ENCODE data around the gene BMX.

The BMX gene

DNA sequence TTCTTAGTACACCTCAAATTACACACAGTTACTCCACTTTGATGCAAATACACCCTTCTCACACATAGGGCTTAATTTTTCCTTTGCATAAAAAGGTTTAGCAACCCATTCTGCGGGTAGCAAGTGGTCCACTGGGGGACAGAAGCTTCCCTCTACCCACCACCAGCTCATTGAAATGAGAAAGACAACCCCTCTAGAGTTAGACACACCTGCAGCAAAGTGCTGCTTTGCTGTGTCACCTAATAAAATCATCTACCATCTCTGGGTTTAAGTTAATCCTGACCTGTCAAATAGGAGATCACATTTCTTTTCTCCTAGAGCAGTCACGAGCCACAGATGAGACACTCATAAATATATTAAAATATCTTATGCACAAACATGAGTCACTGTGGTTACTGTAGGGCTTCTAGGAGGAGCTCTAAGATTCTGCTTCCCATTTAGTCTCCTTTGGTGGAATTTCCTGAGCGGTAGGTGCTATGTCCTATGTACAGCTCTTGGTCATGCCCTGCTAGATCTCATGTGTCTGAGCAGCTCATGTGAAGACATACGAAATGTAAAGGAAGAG lies 11.9 kb downstream of the BMX start:
- no peak for DNase-seq (ENCODE audit: low spot score)
- TF ChIP-seq, protein P1, sequence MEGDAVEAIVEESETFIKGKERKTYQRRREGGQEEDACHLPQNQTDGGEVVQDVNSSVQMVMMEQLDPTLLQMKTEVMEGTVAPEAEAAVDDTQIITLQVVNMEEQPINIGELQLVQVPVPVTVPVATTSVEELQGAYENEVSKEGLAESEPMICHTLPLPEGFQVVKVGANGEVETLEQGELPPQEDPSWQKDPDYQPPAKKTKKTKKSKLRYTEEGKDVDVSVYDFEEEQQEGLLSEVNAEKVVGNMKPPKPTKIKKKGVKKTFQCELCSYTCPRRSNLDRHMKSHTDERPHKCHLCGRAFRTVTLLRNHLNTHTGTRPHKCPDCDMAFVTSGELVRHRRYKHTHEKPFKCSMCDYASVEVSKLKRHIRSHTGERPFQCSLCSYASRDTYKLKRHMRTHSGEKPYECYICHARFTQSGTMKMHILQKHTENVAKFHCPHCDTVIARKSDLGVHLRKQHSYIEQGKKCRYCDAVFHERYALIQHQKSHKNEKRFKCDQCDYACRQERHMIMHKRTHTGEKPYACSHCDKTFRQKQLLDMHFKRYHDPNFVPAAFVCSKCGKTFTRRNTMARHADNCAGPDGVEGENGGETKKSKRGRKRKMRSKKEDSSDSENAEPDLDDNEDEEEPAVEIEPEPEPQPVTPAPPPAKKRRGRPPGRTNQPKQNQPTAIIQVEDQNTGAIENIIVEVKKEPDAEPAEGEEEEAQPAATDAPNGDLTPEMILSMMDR (IDR thresholded peaks at IDR 0.05; ENCODE audit: extremely low read depth, insufficient read depth, missing control alignments) = no peak
- in situ Hi-C loops (cut with MboI; ENCODE audit: low pct_unique_long_range_greater_than_20kb, low sequenced_read_pairs, unreplicated experiment) = no loop called here

DNA sequence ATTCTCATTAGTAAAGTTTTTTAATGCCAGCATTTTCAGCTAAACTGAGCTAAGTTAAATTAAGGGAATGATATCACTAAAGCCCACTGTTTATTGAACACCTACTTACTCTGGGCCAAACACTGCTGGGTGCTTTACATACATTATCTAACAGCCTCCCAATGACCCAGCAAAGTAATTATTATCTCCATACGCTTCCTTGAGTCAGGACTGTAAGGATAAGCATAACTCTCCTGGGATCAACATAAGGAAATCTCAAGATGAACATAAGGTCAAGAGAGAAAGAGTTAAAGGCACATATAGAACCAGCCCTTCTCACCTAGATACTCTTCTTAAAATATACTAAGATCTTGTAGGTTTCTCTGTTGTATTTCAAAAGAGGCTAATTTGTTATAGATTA lies 13.7 kb downstream of the BMX start:
- TF ChIP-seq, protein P1 (IDR thresholded peaks at IDR 0.05; ENCODE audit: extremely low read depth, insufficient read depth, missing control alignments) = no peak
- no peak for DNase-seq (ENCODE audit: low spot score)
- in situ Hi-C loops (cut with MboI; ENCODE audit: low pct_unique_long_range_greater_than_20kb, low sequenced_read_pairs, unreplicated experiment) = no loop called here

DNA sequence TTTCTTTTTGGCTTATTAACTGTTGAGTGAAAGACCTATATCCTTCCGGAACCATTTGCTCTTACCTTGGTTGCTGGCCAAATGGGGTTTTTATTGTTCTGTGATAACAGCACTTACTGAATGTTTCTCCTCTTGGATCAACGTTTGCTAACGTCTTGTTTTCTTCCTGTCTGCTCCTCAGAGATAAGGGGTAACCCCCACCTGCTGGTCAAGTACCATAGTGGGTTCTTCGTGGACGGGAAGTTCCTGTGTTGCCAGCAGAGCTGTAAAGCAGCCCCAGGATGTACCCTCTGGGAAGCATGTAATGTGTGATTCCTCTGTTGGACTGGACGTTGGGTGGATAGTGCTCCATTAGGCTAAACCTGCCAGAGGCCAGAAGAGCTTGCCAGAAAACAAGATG lies 15.3 kb downstream of the BMX start:
- TF ChIP-seq, protein P1 (IDR thresholded peaks at IDR 0.05; ENCODE audit: extremely low read depth, insufficient read depth, missing control alignments) = no peak
- in situ Hi-C loops (cut with MboI; ENCODE audit: low pct_unique_long_range_greater_than_20kb, low sequenced_read_pairs, unreplicated experiment) = no loop called here
- DNase-seq (ENCODE audit: low spot score) = no peak

DNA sequence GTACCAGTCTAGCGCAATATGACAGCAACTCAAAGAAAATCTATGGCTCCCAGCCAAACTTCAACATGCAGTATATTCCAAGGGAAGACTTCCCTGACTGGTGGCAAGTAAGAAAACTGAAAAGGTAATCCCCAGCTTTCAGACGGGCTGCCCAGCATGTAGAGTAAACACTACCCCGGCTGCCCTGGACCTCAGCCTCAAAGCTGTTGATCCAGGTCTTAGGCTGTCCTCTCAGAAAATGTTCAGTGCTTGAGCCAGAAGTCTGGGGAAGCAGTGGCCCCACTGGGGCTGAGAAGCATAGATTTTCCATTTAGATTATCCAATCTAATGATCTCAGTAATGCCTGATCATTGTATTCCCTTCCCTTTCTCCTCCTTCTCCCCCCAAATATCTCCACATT lies 21.9 kb downstream of the BMX start:
- no peak for DNase-seq (ENCODE audit: low spot score)
- in situ Hi-C loops (cut with MboI; ENCODE audit: low pct_unique_long_range_greater_than_20kb, low sequenced_read_pairs, unreplicated experiment) = no loop called here
- TF ChIP-seq, protein P1 (IDR thresholded peaks at IDR 0.05; ENCODE audit: extremely low read depth, insufficient read depth, missing control alignments) = no peak

DNA sequence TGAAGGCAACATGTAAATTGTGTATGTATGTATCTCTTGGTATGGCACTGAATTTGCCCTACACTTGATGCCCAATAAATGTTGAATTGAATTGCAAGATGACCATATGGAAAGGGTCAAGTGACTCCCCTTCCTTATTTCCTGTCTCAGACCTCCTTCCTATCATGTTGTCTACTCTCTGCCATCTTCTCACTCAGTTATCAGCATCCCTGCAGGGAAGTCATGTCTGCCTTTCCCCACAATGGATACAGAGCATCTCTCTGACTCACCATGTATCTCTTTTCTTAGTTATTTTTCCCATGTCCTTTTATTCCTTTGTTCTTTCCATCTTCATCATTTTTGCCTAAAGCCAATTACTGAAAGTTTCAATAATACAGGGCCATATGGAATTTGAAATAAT lies 22.5 kb downstream of the BMX start:
- TF ChIP-seq, protein P1 (IDR thresholded peaks at IDR 0.05; ENCODE audit: extremely low read depth, insufficient read depth, missing control alignments) = no peak
- in situ Hi-C loops (cut with MboI; ENCODE audit: low pct_unique_long_range_greater_than_20kb, low sequenced_read_pairs, unreplicated experiment) = no loop called here
- DNase-seq (ENCODE audit: low spot score) = no peak

DNA sequence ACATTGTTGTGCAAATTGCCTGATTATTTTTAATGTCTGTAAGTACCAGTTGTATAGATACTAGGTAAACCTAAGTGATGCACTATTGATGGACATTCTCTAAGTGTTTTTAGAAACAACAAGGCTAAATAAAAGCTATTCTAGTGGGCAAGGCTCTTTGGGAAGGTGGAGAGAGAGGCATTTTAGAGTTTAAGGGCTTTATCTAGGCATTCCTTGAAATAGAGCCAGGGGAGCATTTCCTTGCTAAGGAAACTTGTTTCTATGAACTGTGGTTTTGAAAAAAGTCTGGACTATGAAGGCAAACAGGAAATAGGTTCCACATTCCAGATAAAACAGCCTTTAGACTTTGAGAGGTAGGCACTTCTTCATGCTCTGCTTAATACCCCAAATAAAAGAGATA lies 23.8 kb downstream of the BMX start:
- no peak for DNase-seq (ENCODE audit: low spot score)
- TF ChIP-seq, protein P1 (IDR thresholded peaks at IDR 0.05; ENCODE audit: extremely low read depth, insufficient read depth, missing control alignments) = no peak
- in situ Hi-C loops (cut with MboI; ENCODE audit: low pct_unique_long_range_greater_than_20kb, low sequenced_read_pairs, unreplicated experiment) = no loop called here

All from GM13977 (cell line).